HG02884 (cell line): Measurements from ENCODE around the gene NEURL2.
"Not testable (repeated sequence)": the region's sequence is repeated elsewhere in the genome, so short reads cannot be mapped to it uniquely, and the experiment has no call there.

Source experiments
- ATAC-seq: cut with Tn5 transposase; IDR thresholded peaks from one replicate; pipeline ENCODE4 v1.9.1; 2021; ENCODE audit warnings: mild to moderate bottlenecking, moderate library complexity; ENCODE audit not compliant: unreplicated experiment

NEURL2 gene

DNA sequence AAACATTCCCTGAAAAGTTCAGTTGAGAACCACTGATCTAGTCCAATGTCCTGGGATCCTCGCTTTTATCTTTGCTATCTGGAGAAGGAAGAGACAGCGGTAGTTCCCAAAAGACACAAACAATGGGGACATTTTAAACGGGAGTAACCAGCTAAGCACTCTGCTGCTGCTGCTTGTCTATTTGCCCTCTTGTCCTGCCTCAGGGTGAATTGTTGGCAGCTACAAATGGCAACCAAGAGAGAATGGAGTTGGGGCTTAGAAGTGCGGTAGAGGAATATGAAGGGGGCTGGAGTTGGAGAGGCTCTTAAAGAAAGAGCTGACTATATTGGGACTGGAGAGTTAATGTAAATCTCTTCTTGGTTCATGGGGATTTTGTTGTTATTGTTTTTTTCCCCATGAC, 16.4 kb downstream of the NEURL2 start:
- ATAC-seq = no peak

DNA sequence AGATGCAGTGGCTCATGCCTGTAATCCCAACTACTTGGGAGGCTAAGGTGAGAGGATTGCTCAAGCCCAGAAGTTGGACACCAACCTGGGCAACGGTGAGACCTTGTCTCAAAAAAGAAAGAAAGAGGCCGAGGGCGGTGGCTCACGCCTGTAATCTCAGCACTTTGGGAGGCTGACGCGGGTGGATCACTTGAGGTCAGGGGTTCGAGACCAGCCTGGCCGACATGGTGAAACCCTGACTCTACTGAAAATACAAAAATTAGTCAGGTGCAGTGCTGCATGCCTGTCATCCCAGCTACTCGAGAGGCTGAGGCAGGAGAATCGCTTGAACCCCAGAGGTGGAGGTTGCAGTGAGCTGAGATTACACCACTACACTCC, 16.9 kb downstream of the NEURL2 start:
- not testable (repeated sequence) for ATAC-seq

DNA sequence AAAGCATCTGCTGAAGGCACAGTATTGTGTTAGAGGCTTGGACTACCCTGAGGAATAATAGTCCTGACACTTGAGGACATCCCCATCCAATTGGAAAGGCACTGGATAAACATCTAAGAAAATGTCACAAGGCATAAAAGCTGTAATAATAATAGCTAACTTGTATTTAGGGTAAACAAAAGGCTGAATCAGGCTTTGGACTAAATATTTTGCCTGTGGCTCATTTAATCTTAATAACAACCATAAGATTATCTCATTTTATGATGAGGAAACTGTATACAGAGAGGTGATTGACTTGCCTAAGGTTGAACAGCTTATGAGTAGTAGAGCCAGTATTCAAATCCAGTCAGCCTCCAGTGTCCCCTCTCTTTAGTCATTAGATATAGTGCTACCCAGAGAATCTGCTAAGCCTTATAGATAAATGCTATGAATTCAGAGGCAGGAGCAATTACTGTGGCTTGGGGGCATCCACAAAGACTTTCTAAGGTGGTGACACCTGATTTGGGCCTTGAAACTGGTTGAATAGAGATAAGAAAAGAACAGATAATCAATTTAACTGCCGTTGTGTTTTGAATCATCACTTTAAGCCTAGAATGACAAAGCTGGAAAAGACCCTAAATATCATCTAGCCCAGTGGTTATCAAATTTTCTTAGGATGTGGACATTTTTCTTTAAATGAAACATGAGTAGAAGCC, 17.5 kb downstream of the NEURL2 start:
- ATAC-seq = no peak

DNA sequence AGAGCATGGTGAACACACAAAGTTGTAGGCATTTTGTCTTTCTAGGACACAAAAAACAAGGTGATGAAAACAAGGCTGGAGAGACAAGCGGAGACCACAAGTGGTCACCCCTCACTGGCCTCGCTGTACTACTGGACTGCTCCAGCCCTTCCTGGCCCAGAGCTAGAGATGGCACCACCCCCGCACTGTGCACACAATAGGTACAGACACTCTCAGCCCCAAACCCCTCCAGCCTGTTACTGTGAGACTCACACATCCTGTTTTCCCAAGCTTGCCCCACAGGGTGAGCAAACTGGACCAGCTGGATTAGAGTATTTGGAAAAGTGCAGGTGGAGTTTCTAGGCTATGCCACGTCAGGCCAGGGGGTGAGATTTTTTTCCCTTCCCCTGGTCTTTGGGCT, 18.4 kb downstream of the NEURL2 start:
- ATAC-seq = no peak

DNA sequence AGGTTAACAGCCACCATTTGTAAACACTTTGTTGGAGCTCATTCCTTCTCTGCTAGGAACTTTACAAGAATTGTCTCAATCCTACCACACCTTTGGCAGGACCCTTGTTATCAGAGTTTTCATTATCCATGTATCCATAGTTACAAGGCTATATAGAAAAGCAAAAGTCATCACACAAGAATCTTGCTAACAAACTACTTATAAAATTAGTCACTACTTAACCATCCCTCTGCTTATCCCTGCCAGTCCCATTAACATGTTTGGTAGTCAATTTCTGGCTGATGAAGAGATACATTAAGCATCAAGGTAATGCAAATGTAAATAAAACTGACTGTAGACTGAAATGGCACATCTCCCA, 23.2 kb downstream of the NEURL2 start:
- no peak for ATAC-seq

DNA sequence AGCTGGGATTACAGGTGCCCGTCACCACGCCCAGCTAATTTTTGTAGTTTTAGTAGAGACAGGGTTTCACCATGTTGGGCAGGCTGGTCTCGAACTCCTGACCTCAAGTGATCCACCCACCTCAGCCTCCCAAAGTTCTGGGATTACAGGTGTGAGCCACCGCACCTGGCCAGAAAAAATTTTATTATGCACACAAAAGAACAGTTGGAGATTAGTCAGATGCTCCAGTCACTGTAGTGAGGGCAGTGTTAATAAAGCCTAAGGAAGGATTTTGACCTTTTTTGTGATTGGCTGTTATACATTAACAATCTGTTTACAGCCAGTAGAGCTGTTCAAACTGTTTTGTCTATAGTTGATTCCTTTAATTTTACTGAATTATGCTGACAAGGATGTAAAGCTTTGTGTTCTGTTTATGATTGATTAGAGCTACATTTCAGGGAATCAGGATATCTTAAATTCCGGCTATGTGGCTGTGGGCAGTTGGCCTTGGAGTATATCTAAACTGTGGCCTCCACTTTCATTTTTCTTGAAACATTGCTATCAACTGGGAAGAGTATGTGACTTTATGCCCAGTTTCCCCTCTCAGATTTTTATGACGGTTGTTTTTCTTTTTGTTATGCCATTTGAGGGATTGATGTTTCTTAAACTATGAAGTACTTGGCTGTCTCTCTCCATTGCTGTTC, 23.7 kb downstream of the NEURL2 start:
- no peak for ATAC-seq

DNA sequence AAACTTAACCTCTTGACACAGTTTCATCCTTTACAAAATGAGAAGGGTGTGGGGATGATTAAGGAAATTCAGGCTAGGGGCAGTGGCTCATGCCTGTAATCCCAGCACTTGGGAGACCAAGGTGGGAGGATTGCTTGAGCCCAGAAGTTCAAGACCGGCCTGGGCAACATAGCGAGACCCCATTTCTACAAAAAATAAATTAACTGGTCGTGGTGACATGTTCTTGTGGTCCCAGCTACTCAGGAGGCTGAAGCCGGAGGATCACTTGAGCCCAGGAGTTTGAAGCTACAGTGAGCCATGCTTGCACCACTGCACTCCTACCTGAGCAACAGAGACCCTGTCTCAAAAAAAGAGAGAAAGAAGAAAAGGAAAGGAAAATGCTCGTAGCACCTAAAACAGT, 24.6 kb downstream of the NEURL2 start:
- no peak for ATAC-seq

DNA sequence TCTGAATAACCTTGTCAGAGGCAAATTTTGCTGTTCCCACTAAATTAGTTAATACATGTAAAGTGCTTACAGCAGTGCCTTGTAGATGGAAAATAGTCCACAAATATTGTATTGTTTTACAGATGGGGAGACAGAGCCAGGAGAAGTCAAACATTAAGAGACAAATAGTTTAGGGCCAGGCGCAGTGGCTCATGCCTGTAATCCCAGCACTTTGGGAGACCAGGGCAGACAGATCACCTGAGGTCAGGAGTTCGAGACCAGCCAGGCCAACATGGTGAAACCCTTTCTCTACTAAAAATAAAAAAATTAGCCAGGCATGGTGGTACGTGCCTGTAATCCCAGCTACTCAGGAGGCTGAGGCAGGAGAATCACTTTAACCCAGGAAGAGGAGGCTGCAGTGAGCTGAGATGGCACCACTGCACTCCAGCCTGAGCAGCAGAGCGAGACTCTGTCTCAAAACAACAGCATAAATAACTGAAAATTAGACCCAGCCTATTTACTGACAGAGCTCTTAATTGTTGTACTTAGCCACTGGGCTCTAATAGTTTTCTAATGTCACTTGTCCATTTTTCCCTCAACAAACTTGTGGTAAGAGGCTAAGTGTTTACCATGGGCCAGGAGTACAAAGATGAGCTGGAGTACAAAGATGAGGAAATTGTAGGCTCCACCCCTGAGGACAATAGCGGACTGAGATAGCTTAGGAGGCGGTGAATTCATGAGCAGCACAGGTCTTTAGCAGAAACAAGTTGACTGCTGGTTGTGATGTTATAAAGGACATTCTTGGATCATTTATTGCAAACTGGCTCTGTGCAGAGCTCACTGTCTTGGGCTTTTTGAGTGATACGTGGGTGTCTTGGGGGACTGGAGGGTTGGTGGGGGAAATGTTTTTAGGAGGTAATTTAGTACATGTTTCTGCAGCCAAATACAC, 27.2 kb downstream of the NEURL2 start:
- ATAC-seq = no peak

DNA sequence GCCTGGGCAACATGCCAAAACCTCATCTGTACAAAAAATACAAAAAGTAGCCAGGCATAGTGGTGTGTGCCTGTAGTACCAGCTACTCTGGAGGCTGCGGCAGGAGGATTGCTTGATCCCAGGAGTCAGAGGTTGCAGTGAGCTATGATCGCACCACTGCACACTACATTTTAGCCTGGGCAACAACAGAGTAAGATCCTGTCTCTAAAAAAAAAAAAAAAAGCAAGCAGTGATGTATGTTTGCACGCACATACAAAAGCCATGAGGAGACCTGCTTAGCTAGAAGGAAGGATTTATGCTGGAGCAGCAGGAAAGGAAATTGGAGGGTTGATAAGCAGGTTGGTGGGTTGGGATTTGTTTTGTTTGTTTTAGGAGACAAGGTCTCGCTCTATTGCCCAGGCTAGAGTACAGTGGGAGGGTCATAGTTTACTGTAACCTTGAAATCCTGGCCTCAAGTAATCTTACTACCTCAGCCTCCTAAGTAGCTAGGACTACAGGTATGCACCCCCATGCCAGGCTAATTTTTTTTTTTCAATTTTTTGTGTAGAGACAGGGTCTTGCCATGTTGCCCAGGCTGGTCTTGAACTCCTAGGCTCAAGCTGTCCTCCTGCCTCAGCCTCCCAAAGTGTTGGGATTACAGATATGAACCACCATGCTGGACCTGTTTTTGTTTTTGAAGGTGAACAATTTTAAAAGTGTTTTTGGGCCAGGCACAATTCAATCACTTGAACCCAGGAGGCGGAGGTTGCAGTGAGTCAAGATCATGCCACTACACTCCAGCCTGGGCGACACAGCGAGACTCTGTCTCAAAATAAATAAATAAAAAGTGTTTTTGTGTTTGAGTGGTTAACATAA, 29.6 kb downstream of the NEURL2 start:
- no peak for ATAC-seq

DNA sequence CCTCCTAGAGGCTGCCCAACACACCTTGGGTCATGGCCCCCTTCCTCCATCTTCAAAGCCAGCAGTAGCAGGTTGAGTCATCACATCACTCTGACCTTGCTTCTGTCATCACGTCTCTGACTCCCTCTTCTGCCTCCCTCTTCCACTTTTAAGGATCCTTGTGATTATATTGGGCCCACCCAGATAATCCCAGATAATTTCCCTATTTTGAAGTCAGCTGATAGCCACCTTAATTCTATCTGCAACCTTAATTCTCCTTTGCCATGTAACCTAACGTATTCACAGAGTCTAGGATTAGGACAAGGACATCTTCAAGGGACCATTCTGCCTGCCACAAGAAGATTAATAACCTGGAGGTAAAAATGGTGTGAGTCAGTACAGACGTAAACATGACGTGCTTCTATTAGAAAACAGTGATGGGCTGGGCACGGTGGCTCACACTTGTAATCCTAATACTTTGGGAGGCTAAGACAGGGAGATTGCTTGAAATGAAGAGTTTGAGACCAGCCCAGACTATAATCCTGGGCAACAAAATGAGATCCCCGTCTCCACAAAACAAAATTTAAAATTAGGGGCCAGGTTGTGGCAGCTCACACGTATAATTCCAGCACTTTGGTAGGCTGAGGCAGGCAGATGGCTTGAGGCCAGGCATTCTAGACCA, 30.3 kb downstream of the NEURL2 start:
- ATAC-seq = no peak

DNA sequence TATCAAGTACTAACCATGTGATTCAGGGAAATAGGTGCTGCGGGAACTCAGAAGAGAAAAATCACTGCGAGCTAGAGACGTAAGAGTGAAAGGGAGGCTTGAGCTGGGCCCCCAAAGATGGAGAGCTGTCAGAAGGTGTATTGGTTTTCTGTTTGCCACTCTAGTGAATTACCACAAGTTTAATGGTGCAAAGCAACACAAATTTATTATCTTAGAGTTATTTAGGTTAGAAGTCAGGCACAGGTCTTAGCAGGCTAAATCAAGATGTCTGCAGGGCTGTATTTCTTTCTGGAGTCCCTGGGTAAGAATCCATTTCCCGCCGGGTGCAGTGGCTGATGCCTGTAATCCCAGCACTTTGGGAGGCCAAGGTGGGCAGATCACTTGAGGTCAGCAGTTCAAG, 31.1 kb downstream of the NEURL2 start:
- ATAC-seq = no peak

DNA sequence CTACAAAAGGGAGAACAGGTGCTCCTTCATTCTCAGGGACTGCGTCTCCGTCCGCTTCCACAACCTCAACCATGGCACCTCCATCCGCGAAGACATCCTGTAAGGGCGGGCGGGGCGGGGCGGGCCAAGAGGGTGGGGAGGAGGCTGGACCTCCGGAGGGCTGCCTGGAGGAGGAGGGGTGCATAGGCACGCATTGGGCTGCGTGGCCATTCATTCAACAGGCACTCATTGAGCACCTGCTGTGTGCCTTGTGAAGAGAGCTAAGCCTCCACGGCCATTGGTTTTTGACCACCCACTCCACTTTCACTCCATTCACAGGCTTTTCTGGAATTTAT, 33.2 kb downstream of the NEURL2 start:
- peak; percentile 24 for ATAC-seq

DNA sequence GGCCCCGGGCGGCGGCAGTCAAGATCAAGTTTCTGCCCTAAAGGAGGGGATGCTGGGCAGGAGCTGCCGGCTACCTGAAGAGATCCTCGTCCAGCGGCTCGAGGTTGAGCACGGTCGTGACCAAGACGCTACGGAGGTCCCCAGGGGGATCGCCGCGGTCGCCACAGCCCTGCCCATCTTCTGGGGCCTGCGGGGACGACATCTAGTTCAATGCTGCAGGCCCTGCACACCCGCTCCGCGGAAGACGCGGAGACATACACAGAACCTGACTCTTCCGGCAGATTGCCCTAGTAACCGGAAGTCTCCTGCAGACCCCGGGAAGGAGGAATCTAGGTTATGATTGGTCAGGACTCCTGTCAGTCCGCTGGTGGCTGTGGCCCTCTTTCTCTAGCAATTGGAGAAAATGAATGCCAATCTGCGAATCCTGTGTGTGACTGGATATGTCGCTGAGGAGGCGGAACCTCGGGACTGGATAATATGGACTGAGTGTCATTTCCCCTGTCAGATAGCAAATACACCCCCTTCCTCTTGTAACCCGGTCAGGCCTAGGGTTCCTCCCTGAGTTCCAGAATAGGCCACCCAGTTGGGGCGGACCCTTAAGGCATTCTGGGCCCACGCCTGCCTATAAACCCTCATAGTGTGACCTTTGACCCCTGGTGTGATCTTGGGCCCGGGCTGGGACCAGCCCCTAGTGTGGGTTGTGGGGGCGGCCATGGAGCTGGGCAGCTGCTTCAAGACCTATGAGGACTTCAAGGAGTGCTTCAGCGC, 33.7 kb downstream of the NEURL2 start, which contains the start of the genes ACOT8 and ZSWIM3:
ACOT8 (minus strand) TSS at position 279 of the 768 bp plus-strand sequence; CDS start at position 202, 77 bp downstream.
ZSWIM3 (plus strand) TSS at position 501 of the 768 bp plus-strand sequence; CDS start at position 713, 212 bp downstream.
- peak; percentile 95 for ATAC-seq

DNA sequence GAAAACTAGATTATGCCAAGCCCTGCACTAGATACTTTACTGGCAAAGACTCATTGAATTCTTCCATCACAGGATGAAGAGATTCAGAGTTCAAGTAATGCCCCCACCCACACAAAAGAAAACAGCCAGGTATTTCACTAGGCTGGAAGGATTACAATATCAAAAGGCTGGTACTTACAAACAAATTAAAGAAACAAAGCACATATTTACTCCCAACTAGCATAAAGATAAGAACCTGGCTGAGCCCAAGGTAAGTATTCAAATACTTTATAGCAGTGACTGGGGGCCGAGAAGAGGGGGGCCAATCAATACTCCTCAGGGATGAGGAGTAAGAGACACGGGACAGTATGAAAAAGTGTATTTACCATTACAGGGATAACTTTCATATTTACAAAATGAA, 37.5 kb downstream of the NEURL2 start:
- no peak for ATAC-seq

DNA sequence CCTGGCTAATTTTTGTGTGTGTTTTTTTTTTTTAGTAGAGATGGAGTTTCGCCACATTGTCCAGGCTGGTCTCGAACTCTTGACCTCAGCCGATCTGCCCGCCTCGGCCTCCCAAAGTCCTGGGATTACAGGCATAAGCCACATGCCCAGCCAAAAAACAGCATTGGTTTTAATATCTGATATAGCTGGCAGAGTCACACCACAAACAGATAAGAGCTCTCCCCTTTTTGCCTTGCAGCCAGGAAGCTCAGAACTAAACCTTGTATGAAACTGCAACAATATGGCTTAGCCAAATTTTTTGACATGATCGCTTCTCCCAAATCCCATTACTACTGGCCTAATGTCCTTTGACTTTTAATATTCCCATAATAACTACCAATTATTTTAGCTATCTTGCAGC, 38.7 kb downstream of the NEURL2 start:
- ATAC-seq = no peak

DNA sequence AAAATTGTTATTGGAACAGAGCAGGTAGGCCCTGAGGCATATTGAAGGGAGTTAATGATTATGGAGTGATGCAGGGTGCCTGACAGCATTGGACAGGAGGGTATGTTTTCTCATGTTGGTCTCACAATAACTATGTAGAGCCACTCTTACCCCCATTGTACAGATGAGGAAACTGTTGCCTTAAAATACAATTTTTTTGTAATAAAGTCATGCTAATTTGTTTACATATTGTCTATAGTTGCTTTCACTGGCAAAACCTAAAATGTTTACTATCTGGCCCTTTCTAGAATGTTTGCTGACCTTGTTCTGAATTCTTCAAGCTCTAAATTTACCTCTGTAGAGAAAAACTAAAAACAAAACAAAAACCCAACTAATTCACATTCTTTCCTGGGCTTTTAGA, 39.5 kb downstream of the NEURL2 start:
- ATAC-seq = no peak

DNA sequence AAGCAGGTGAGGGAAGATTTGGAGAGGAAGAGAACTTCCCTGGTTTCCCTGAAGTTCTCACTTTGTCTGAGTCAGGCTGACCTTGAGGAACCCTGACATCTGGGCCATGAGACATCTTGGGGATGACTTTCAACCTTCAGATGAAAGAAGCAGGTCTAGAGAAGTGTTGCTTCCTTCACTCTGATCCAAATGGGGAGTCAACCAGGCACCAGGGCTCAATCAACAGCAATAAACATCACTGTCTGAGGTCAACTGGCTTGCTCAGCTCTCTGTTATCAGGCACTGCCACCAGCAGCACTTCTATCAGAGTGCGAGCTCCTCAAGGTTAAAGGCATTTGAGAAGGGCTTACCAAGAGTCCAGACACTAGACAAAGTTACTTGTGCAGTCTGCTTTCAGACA, 40.1 kb downstream of the NEURL2 start:
- ATAC-seq = no peak

DNA sequence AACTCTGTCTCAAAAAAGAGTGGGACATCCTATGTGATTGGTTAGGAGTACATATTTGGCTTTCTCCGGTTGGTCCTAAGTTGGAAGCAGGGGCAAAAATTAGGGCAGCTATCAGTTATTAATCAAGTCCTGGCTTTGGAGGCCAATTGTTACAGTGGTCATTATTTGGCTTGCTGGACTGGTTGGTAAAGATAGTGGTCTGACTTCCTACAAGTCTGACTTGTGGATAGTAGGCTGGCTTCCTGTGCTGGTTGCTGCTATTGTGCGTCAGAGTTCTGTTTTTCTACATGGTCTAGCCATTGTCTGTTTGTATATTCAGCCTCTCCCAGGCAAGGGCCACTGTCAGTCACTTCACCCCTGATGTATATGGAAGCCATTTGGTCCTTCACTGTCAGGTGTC, 40.8 kb downstream of the NEURL2 start:
- ATAC-seq = no peak

DNA sequence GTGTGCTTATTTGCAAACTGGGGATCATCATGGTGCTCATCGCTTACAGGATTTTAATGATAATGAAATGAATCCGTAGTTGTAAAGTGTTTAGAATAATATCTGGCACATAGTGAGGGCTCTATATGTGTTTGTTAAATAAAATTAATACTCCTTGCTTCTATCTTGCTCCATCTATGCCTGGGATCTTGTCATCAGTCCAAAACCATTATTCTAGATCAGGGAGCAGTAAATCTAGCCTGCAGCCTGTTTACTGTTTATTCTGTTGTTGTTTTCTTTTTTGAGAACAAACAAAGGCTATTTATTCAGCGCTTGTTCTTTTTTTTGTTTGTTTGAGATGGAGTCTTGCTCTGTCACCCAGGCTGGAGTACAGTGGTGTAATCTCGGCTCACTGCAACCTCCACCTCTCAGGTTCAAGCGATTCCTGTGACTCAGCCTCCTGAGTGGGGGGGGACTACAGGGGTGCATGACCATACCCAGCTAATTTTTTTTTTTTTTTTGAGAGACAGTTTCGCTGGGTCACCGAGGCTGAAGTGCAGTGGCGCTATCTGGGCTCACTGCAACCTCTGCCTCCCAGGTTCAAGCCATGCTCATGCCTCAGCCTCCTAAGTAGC, 41.9 kb downstream of the NEURL2 start:
- ATAC-seq = no peak
